Measurements from ENCODE around the gene RRP1. TPM values are rescaled to one million over a fixed set of nuclear protein-coding genes. Genes with fewer than 3 reads are reported as not detected.

RRP1 gene
- total RNA-seq, 2 donors from 2014 or later: 9.9 to 27.7 TPM

DNA sequence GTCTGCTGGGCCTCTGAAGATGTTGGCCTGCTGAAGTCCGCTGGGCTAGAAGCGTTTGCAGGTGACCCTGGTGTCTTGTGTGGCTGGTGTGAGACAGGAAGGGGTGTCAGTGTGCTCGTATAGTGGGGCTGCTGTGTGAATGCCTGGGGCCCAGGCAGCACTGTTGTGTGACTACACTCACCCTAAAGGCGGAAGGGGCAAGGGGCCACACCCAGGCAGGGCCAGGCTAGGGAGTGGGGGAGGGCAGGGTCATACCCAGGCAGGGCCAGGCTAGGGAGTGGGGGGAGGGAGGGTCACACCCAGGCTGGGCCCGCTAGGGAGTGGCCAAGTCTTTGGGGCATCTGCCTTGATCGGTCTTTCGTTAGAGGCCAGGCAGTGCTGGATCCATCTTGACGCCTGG, 45.4 kb upstream of the RRP1 start:
- Histone ChIP-seq H3K4me3 (no peak overlapping the region), H3K27me3 (no peaks in the 10 kb centered on the region), H3K27ac (no peak overlapping the region), H3K36me3 (replicated peaks in 1 of 2; ENCODE audit: insufficient read depth in 1 of 2, low read depth in 2 of 2) (peaks cover 3 to 18% of the 10 kb centered on the region in 2 donors), H3K4me1 (no peaks in the 10 kb centered on the region), H3K9me3 (no peaks in the 10 kb centered on the region)
- ATAC-seq: no peak
- intact Hi-C loops (cut with DNase I): no loop called here
- no peak for DNase-seq
- WGBS, 2 donors: 92 to 96% methylated on average over 7 to 8 of the region's 8 CpGs
- no peak for TF ChIP-seq POLR2A (IDR thresholded peaks at IDR 0.05)
- TF ChIP-seq, protein P1, sequence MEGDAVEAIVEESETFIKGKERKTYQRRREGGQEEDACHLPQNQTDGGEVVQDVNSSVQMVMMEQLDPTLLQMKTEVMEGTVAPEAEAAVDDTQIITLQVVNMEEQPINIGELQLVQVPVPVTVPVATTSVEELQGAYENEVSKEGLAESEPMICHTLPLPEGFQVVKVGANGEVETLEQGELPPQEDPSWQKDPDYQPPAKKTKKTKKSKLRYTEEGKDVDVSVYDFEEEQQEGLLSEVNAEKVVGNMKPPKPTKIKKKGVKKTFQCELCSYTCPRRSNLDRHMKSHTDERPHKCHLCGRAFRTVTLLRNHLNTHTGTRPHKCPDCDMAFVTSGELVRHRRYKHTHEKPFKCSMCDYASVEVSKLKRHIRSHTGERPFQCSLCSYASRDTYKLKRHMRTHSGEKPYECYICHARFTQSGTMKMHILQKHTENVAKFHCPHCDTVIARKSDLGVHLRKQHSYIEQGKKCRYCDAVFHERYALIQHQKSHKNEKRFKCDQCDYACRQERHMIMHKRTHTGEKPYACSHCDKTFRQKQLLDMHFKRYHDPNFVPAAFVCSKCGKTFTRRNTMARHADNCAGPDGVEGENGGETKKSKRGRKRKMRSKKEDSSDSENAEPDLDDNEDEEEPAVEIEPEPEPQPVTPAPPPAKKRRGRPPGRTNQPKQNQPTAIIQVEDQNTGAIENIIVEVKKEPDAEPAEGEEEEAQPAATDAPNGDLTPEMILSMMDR (IDR thresholded peaks at IDR 0.05): no peak

DNA sequence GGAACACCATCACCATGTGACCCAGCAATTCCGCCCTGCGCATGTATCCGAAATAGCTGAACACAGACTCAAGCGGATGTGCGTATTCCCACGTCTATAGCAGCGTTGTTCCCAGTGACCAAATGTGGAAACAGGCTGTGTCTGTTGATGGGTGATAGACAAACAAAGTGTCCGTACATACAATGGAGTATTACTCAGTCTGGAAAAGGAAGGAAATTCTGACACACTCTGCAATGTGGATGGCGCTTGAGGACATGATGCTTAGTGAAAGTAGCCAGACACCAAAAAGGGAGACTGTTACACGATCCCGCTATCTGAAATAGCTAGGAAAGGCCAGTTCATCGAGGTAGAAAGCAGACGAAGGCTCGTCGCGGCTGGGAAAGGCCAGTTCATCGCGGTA, 44.7 kb upstream of the RRP1 start:
- Histone ChIP-seq H3K9me3 (no peaks in the 10 kb centered on the region), H3K27ac (no peak overlapping the region), H3K36me3 (replicated peaks in 1 of 2; ENCODE audit: insufficient read depth in 1 of 2, low read depth in 2 of 2) (peaks cover 3 to 23% of the 10 kb centered on the region in 2 donors), H3K27me3 (no peaks in the 10 kb centered on the region), H3K4me1 (no peaks in the 10 kb centered on the region), H3K4me3 (no peak overlapping the region)
- DNase-seq: no peak
- ATAC-seq: no peak
- WGBS, 2 donors: 94 to 97% methylated on average over 18 of the region's 18 CpGs
- intact Hi-C loops (cut with DNase I): no loop called here
- TF ChIP-seq, protein P1 (IDR thresholded peaks at IDR 0.05): no peak
- no peak for TF ChIP-seq POLR2A (IDR thresholded peaks at IDR 0.05)

GRCh38 chr21:43745772-43746517, 43.4 kb upstream of the RRP1 start:
- intact Hi-C loops (cut with DNase I): no loop called here
- Histone ChIP-seq H3K36me3 (replicated peaks in 1 of 2; ENCODE audit: insufficient read depth in 1 of 2, low read depth in 2 of 2) (peaks cover 3 to 25% of the 10 kb centered on the region in 2 donors), H3K27ac (no peak overlapping the region), H3K9me3 (no peaks in the 10 kb centered on the region), H3K4me1 (no peaks in the 10 kb centered on the region), H3K27me3 (no peaks in the 10 kb centered on the region), H3K4me3 (no peak overlapping the region)
- TF ChIP-seq POLR2A (IDR thresholded peaks at IDR 0.05): no peak
- TF ChIP-seq, protein P1 (IDR thresholded peaks at IDR 0.05): no peak
- ATAC-seq (no peak), DNase-seq (no peak)
- 84 to 86% methylated on average over 16 of the region's 16 CpGs for WGBS, 2 donors

GRCh38 chr21:43748622-43749021, 40.8 kb upstream of the RRP1 start:
- intact Hi-C loops (cut with DNase I): no loop called here
- WGBS, 2 donors: 95 to 97% methylated on average over 17 of the region's 17 CpGs
- no peaks in the 10 kb centered on the region for H3K4me1 ChIP-seq
- ATAC-seq: no peak
- no peak for TF ChIP-seq POLR2A (IDR thresholded peaks at IDR 0.05)
- TF ChIP-seq, protein P1 (IDR thresholded peaks at IDR 0.05): no peak
- no peaks in the 10 kb centered on the region for H3K9me3 ChIP-seq
- no peaks in the 10 kb centered on the region for H3K27me3 ChIP-seq
- peaks cover 3 to 36% of the 10 kb centered on the region in 2 donors for H3K36me3 ChIP-seq (replicated peaks in 1 of 2; ENCODE audit: insufficient read depth in 1 of 2, low read depth in 2 of 2)
- H3K4me3 ChIP-seq: no peak overlapping the region
- no peak for DNase-seq
- H3K27ac ChIP-seq: no peak overlapping the region

Data from body of pancreas (tissue), 4 donors.